Pons (tissue), 1 donor: ENCODE measurements around the gene CBR4.
"Not testable (repeated sequence)": the region's sequence is repeated elsewhere in the genome, so short reads cannot be mapped to it uniquely, and the experiment has no call there.

Experiments
- DNase-seq: peaks from one replicate; pipeline ENCODE4 v3.0.0-alpha.2; 2016; ENCODE audit warnings: low spot score

The CBR4 gene

GRCh38 chr4:168993714-168994510, 16.1 kb downstream of the CBR4 start:
- peak; percentile 50 for DNase-seq

- DNase-seq, result not testable (repeated sequence)
These were observed 17.0 kb downstream of the CBR4 start for GRCh38 chr4:168992952-168993482.

GRCh38 chr4:168981942-168982341, 28.1 kb downstream of the CBR4 start:
- no peak for DNase-seq

GRCh38 chr4:168981460-168981859, 28.6 kb downstream of the CBR4 start:
- DNase-seq, result no peak

GRCh38 chr4:168979338-168979737, 30.7 kb downstream of the CBR4 start:
- no peak for DNase-seq

- DNase-seq, result no peak
These were observed 31.9 kb downstream of the CBR4 start for GRCh38 chr4:168978001-168978700.

- DNase-seq, result no peak
These were observed 37.5 kb downstream of the CBR4 start for GRCh38 chr4:168972596-168972995.

GRCh38 chr4:168960716-168961115, 49.3 kb downstream of the CBR4 start:
- DNase-seq, result no peak

GRCh38 chr4:168955674-168956073, 54.4 kb downstream of the CBR4 start:
- no peak for DNase-seq

GRCh38 chr4:168952821-168953246, 57.2 kb downstream of the CBR4 start:
- not testable (repeated sequence) for DNase-seq

- DNase-seq, result no peak
These were observed 64.8 kb downstream of the CBR4 start for GRCh38 chr4:168945291-168945690.

- DNase-seq, result no peak
These were observed 67.1 kb downstream of the CBR4 start for GRCh38 chr4:168942985-168943384.
